Psoas muscle (tissue), 8 donors: ENCODE data around the gene FAM83E. TPM values are rescaled to one million over a fixed set of nuclear protein-coding genes. Genes with fewer than 3 reads are reported as not detected.

Experiments used
- ATAC-seq, 4 donors: fragments of 200-7000 bp; cut with Tn5 transposase; one replicate each; pipeline ENCODE4 v1.9.1; 2020; ENCODE audit warnings: moderate library complexity in 3 of 4, mild to moderate bottlenecking in 2 of 4
- DNase-seq, 2 donors: peaks; one replicate each; pipeline ENCODE4 v3.0.0-alpha.2; 2020
- H3K27ac ChIP-seq: fragments of 200-600 bp; one replicate; pipeline ENCODE4 v1.8.0; 2022
- H3K27me3 ChIP-seq, 3 donors: fragments of 200-600 bp in 1 of 3; one replicate each; pipeline versions ENCODE4 v1.6.1 to v1.8.0; 2013 to 2022; ENCODE audit warnings: low read length in 2 of 3, mild to moderate bottlenecking in 2 of 3, moderate library complexity in 1 of 3; ENCODE audit not compliant: insufficient read depth in 3 of 3
- H3K36me3 ChIP-seq, 2 donors: fragments of 200-600 bp in 1 of 2; one replicate each; pipeline versions ENCODE4 v1.6.1 to v1.8.0; 2013 to 2022; ENCODE audit warnings: low read depth in 1 of 2, mild to moderate bottlenecking in 1 of 2, moderate library complexity in 1 of 2; ENCODE audit not compliant: insufficient read depth in 1 of 2
- H3K4me1 ChIP-seq: fragments of 200-600 bp; one replicate; pipeline ENCODE4 v1.8.0; 2022
- H3K4me3 ChIP-seq: fragments of 200-600 bp; one replicate; pipeline ENCODE4 v1.8.0; 2022; ENCODE audit warnings: mild to moderate bottlenecking
- H3K9me3 ChIP-seq: fragments of 200-600 bp; one replicate; pipeline ENCODE4 v1.8.0; 2022
- WGBS, 3 donors: extraction: QIAGEN DNeasy Blood & Tissue Kit; methylation state at CpG; one replicate each; pipeline versions ENCODE4 v1.1.6 to v1.1.7; 2013; 5-methylcytosine and 5-hydroxymethylcytosine counted together
- intact Hi-C, 2 donors: fragments of 100-400 bp; cut with DNase I; formaldehyde crosslinking; loops; one replicate each; pipeline versions ENCODE4 v1.11.0 to v1.14.2; 2022
- polyA plus RNA-seq, 3 donors: library from polyadenylated mRNA; stranded (reverse); fragments of 200-250 nt; gene quantifications; one replicate each; pipeline ENCODE4 v1.2.3, GENCODE V29; 2013
- total RNA-seq, 4 donors: library from RNA; stranded (reverse); fragmentation: NEBNext Ultra II Directional in 2 of 4; extraction: Animal tissue kit (Norgen Biotek cat#: 25700) in 2 of 4; gene quantifications; one replicate each; pipeline versions ENCODE4 v1.2.1 to v1.2.4, GENCODE V29; 2021 to 2023
- TF ChIP-seq, protein P1 (sequence below): fragments of 200-600 bp; IDR thresholded peaks from one replicate; pipeline ENCODE4 v1.8.0; 2022; ENCODE audit warnings: antibody characterized with exemption
- donor health status: healthy with polysubstance abuse.
- donor health status: DM: no; HTN: no; CAD: no; lungs with moderate emphysema.
- donor health status: Bipolar disorder and iron deficiency.
- donor health status: healthy.
- donor health status: DM: yes; HTN: yes; CAD: no.
- donor health status: DM: no; HTN: no; CAD: no.
- donor health status: DM: no; HTN: no; CAD: no.
- donor health status: DM: yes; HTN: yes; CAD: no.

FAM83E gene
- total and polyA plus RNA-seq, 7 donors: 0.01 to 0.20 TPM; not detected in 5

DNA sequence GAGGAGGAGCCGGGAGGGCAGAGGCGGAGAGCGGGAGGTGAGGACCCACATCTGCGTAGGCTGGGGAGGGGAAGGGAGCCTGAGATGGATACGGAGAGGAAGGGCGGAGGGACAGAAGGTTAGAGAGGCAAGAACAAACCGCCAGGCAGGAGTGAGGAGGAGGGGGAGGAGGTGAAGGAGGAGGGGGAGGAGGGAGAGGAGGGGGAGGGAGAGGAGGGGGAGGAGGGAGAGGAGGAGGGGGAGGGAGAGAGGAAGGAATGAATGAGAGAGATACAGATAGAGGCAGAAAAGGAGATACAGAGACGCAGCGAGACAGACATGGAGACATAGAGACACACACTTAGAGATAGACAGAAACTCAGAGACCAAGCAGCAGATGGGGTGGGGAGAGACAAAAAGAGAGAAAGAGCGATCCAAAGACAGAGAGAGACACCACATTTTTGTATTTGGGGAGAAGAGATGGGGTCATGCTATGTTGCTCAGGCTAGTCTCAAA is 31.9 kb upstream of the FAM83E start:
- Histone ChIP-seq H3K9me3 (no peaks in the 10 kb centered on the region), H3K36me3 (no peaks in the 10 kb centered on the region), H3K4me1 (peaks cover 18% of the 10 kb centered on the region), H3K4me3 (peak overlapping the region; percentile 71), H3K27ac (no peak overlapping the region), H3K27me3 (no peaks in the 10 kb centered on the region)
- TF ChIP-seq, protein P1, sequence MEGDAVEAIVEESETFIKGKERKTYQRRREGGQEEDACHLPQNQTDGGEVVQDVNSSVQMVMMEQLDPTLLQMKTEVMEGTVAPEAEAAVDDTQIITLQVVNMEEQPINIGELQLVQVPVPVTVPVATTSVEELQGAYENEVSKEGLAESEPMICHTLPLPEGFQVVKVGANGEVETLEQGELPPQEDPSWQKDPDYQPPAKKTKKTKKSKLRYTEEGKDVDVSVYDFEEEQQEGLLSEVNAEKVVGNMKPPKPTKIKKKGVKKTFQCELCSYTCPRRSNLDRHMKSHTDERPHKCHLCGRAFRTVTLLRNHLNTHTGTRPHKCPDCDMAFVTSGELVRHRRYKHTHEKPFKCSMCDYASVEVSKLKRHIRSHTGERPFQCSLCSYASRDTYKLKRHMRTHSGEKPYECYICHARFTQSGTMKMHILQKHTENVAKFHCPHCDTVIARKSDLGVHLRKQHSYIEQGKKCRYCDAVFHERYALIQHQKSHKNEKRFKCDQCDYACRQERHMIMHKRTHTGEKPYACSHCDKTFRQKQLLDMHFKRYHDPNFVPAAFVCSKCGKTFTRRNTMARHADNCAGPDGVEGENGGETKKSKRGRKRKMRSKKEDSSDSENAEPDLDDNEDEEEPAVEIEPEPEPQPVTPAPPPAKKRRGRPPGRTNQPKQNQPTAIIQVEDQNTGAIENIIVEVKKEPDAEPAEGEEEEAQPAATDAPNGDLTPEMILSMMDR: no peak
- intact Hi-C loops: loop anchor here (5.0 kb wide), 3 partner anchors 96 to 196 kb away; partner anchors contain the start of genes HSD17B14 (in 1 of the 2) and RASIP1 (in 1 of the 2)
- 14 to 37% (median 32%) methylated on average over 3 to 8 of the region's 10 CpGs for WGBS, 3 donors
- ATAC-seq (no peak), DNase-seq (no peak)

GRCh38 chr19:48646001-48646721 is 31.3 kb upstream of the FAM83E start, which contains the start of gene CA11:
CA11 (minus strand) TSS chr19:48646187; CDS start chr19:48645632, 555 bp downstream.
- H3K27me3 ChIP-seq: no peaks in the 10 kb centered on the region
- H3K36me3 ChIP-seq: no peaks in the 10 kb centered on the region
- peak; percentile 88 to 93 for DNase-seq
- H3K4me1 ChIP-seq: peaks cover 18% of the 10 kb centered on the region
- TF ChIP-seq, protein P1: peak; percentile 89
- peak within 1 kb of the TSS; percentile 71 for H3K4me3 ChIP-seq
- no peaks in the 10 kb centered on the region for H3K9me3 ChIP-seq
- peak within 1 kb of the TSS; percentile 67 for H3K27ac ChIP-seq
- 1% methylated on average over 20 to 33 of the region's 33 CpGs for WGBS, 3 donors
- peak; percentile 91 to 93 (median 93) for ATAC-seq
- intact Hi-C loops: loop anchor here (5.0 kb wide), 3 partner anchors 96 to 196 kb away; partner anchors contain the start of genes HSD17B14 (in 1 of the 2) and RASIP1 (in 1 of the 2)

DNA sequence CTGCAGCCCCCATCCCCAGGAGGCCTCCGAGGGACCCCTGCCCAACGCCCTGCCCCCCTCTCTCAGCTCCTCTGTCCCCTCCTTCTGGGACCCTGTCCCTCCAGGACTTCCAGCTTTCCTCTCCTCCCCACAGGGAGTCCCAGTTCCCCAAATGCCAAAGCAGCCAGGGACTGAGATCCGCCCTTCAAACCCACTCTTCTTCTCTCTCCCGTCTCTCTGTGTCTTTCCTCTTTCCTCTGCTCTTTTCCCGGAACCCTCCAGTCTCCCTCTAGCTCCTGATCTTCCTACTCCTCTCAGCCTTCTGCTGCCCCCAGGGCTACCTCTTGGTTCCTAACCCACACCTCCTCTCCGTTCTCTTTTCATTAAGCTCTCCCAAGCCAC is 30.7 kb upstream of the FAM83E start:
- Histone ChIP-seq H3K36me3 (no peaks in the 10 kb centered on the region), H3K9me3 (no peaks in the 10 kb centered on the region), H3K4me3 (peak overlapping the region; percentile 71), H3K27ac (peak overlapping the region; percentile 67), H3K27me3 (no peaks in the 10 kb centered on the region), H3K4me1 (peaks cover 18% of the 10 kb centered on the region)
- peak; percentile 2 to 18 (median 4) for ATAC-seq
- TF ChIP-seq, protein P1: no peak
- DNase-seq: no peak
- intact Hi-C loops: loop anchor here (5.0 kb wide), 3 partner anchors 97 to 197 kb away; partner anchors contain the start of genes HSD17B14 (in 1 of the 2) and RASIP1 (in 1 of the 2)
- 0 to 3% (median 0%) methylated on average over 5 to 6 of the region's 6 CpGs for WGBS, 3 donors

DNA sequence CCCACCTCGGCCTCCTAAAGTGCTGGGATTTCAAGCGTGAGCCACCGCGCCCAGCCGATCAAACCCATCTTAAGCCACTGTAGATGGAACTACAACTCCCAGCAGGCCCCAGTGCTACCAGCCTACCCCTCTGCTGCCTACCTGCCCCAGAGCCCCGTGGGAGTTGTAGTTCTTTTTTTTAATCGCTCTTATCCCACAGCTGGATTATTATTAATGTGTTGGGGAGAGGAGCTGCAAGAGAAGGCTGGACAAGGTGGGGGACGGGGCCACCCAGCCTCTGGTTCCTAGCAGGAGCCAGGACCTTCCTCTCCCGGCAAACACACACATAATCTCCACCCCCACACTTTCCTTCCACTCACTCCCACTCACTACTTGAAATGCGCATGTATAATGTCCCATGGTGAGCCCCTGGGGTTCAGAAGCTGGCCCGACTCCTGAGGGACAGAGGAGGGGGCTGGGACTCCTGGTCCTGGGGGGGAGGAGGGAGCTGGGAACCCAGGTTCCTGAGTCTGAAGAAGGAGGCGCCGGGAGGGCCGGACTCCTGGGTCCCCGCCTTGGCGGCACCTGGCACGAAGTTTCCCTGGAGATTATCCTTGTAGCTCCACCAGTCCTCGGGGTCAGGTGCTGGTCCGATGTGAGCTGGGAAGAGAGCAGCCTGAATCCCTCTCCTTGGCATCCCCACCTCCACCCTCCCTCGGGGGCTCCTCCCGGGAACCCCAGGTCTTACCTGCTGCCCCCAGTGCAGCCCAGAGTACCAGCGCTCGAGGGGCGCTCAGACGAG is 30.2 kb upstream of the FAM83E start:
- TF ChIP-seq, protein P1: no peak
- DNase-seq (peak; percentile 73 to 86), ATAC-seq (peak; percentile 73 to 85 (median 82))
- Histone ChIP-seq H3K36me3 (no peaks in the 10 kb centered on the region), H3K9me3 (no peaks in the 10 kb centered on the region), H3K27ac (peak overlapping the region; percentile 67), H3K27me3 (no peaks in the 10 kb centered on the region), H3K4me1 (peaks cover 18% of the 10 kb centered on the region), H3K4me3 (peak overlapping the region; percentile 71)
- intact Hi-C loops: loop anchor here (5.0 kb wide), 3 partner anchors 97 to 197 kb away; partner anchors contain the start of genes HSD17B14 (in 1 of the 2) and RASIP1 (in 1 of the 2)
- WGBS, 3 donors: 4 to 7% (median 5%) methylated on average over 22 to 25 of the region's 25 CpGs
